HepG2 (cell line): Measurements from ENCODE around the gene SLC35A1. TPM values are rescaled to one million over a fixed set of nuclear protein-coding genes. Genes with fewer than 3 reads are reported as not detected.

Source experiments
- ATAC-seq: fragments of 200-7000 bp; cut with Tn5 transposase; 3 replicates; pipeline ENCODE4 v1.9.1; 2020; ENCODE audit warnings: mild to moderate bottlenecking, moderate library complexity
- BruUV-seq: library from RNA; stranded (reverse); fragments of 400-500 nt; replicated peaks from 2 replicates; lab custom pipeline; 2021; lab: Mats Ljungman, UMichigan
- CTCF ChIA-PET: fragments of 300-600 bp; formaldehyde crosslinking; extraction: SDS; loops from one replicate; lab custom pipeline; 2021; ENCODE audit warnings: low total read pairs, inconsistent platforms, low intra/inter-chr PET ratio; lab: Yijun Ruan, JAX
- POLR2A ChIA-PET: fragments of 350-600 bp; sonication (Branson Sonifier 250); formaldehyde crosslinking; loops from one replicate; lab custom pipeline; 2020; ENCODE audit warnings: antibody characterized with exemption, inconsistent platforms; lab: Yijun Ruan, JAX
- DNase-seq: peaks from one replicate; pipeline ENCODE4 v3.0.0-alpha.2; 2015; ENCODE audit warnings: low spot score
- FAIRE-seq: peaks from 3 replicates; lab custom pipeline; 2011; peaks lifted over from hg19 to GRCh38; lab: Jason Lieb, UNC
- H2AFZ ChIP-seq: one replicate; pipeline ENCODE4 v1.6.1; 2011; ENCODE audit warnings: low read length, inconsistent platforms
- H3K27ac ChIP-seq: fragments of 300-600 bp; 3 replicates; pipeline ENCODE4 v1.8.0; 2011; ENCODE audit warnings: mixed run types, mild to moderate bottlenecking, mixed read lengths, low read length, inconsistent platforms; ENCODE audit not compliant: insufficient read depth; ENCODE audit errors: extremely low read length
- H3K27me3 ChIP-seq, 2 experiments: fragments of 200-600 bp in 1 of 2; 2 replicates in 1 of 2; 3 replicates in 1 of 2; pipeline versions ENCODE4 v1.6.0 to v1.8.0; 2011; ENCODE audit warnings: low read length in 2 of 2, mild to moderate bottlenecking in 2 of 2, moderate library complexity in 2 of 2, inconsistent platforms in 1 of 2; ENCODE audit not compliant: insufficient read depth in 2 of 2, control insufficient read depth in 1 of 2
- H3K36me3 ChIP-seq, 2 experiments: fragments of 200-600 bp in 1 of 2; replicated peaks in 1 of 2; 2 replicates in 1 of 2; 3 replicates in 1 of 2; pipeline versions ENCODE4 v1.5.1 to v1.8.0; 2011; ENCODE audit warnings: low read length in 2 of 2, inconsistent platforms in 1 of 2; ENCODE audit not compliant: insufficient read depth in 2 of 2, control insufficient read depth in 1 of 2
- H3K4me1 ChIP-seq: 2 replicates; pipeline ENCODE4 v1.5.1; 2012; ENCODE audit warnings: low read length, inconsistent platforms; ENCODE audit not compliant: insufficient read depth
- H3K4me2 ChIP-seq: 2 replicates; pipeline ENCODE4 v1.6.0; 2011; ENCODE audit warnings: low read depth, low read length, inconsistent platforms
- H3K4me3 ChIP-seq, 3 experiments: fragments of 200-600 bp in 1 of 3; sonication (generic), shearing (Covaris generic) in 1 of 3; replicated peaks in 1 of 3; 2 replicates each; pipeline ENCODE4 v1.5.1; 2011 to 2016; ENCODE audit warnings: low read length in 3 of 3, inconsistent platforms in 2 of 3, low read depth in 2 of 3, mild to moderate bottlenecking in 2 of 3, control low read depth in 1 of 3, mixed read lengths in 1 of 3; ENCODE audit not compliant: insufficient read depth in 1 of 3
- H3K79me2 ChIP-seq: one replicate; pipeline ENCODE4 v1.6.1; 2011; ENCODE audit warnings: low read length, inconsistent platforms; ENCODE audit not compliant: insufficient read depth
- H3K9ac ChIP-seq: 2 replicates; pipeline ENCODE4 v1.6.0; 2011; ENCODE audit warnings: mild to moderate bottlenecking, low read depth, low read length, inconsistent platforms; ENCODE audit not compliant: insufficient read depth
- H3K9me3 ChIP-seq: 2 replicates; pipeline ENCODE4 v1.5.1; 2012; ENCODE audit warnings: mild to moderate bottlenecking, low read length
- H4K20me1 ChIP-seq: 2 replicates; pipeline ENCODE4 v1.6.0; 2011; ENCODE audit warnings: inconsistent platforms, mild to moderate bottlenecking, low read length, moderate library complexity; ENCODE audit not compliant: insufficient read depth
- KDM5B ChIP-seq: sonication (generic); formaldehyde crosslinking; IDR thresholded peaks from 2 replicates; pipeline ENCODE4 v1.4.0; 2020; ENCODE audit warnings: missing genetic modification reagents, mild to moderate bottlenecking, borderline replicate concordance
- MAFF ChIP-seq: IDR thresholded peaks from 2 replicates; pipeline ENCODE4 v1.6.1; 2011; ENCODE audit warnings: low read depth, low read length, improper control_type of control experiment
- MAFK ChIP-seq, 2 experiments: IDR thresholded peaks in 1 of 2; conservative IDR thresholded peaks in 1 of 2; 2 replicates each; pipeline ENCODE4 v1.6.1; 2011; ENCODE audit warnings: improper control_type of control experiment in 2 of 2, low read length in 2 of 2
- RBFOX2 ChIP-seq: fragments of 200-400 bp; formaldehyde crosslinking; IDR thresholded peaks from 2 replicates; pipeline ENCODE4 v1.6.1; 2017; ENCODE audit warnings: low read depth, mild to moderate bottlenecking, low read length
- RBM22 ChIP-seq: fragments of 200-400 bp; formaldehyde crosslinking; optimal IDR thresholded peaks from 2 replicates; pipeline ENCODE3; 2017; ENCODE audit warnings: mild to moderate bottlenecking, low read length, moderate library complexity
- TSC22D2 ChIP-seq: sonication (generic); formaldehyde crosslinking; IDR thresholded peaks from 2 replicates; pipeline ENCODE4 v1.5.1; 2020; ENCODE audit warnings: missing genetic modification reagents, mild to moderate bottlenecking, borderline replicate concordance
- ZNF879 ChIP-seq: sonication (generic); formaldehyde crosslinking; IDR thresholded peaks from 2 replicates; pipeline ENCODE4 v1.8.1; 2023; ENCODE audit warnings: missing genetic modification reagents
- WGBS: methylation state at CpG from one replicate; pipeline ENCODE4 v1.1.6; 2017; ENCODE audit warnings: low lambda C conversion rate; 5-methylcytosine and 5-hydroxymethylcytosine counted together
- in situ Hi-C: cut with HindIII; loops from 2 replicates; pipeline ENCODE4 v1.10.0; 2017; ENCODE audit warnings: low pct_unique_long_range_greater_than_20kb; ENCODE audit not compliant: extremely low pct_ligation_motif_present
- intact Hi-C: fragments of 100-400 bp; cut with micrococcal nuclease; formaldehyde crosslinking; loops from one replicate; pipeline ENCODE4 v1.10.0; 2022; ENCODE audit not compliant: unreplicated experiment
- polyA plus RNA-seq, 8 experiments: library from polyadenylated mRNA; depleted of rRNA in 3 of 8; stranded (reverse) in 7 of 8; unstranded in 1 of 8; fragments of >200 nt; fragmentation: Illumina TruSeq in 4 of 8; extraction: Trizol in 4 of 8; gene quantifications; 2 replicates each; pipeline versions ENCODE4 v1.2.1 to v1.2.3, GENCODE V29; 2011 to 2016; ENCODE audit warnings: low read depth in 4 of 8, missing spikeins in 1 of 8, mixed read lengths in 1 of 8; ENCODE audit not compliant: insufficient read depth in 1 of 8
- total RNA-seq, 5 experiments: library from RNA; depleted of rRNA; stranded (reverse); fragments of >200 nt; fragmentation: Illumina TruSeq; extraction: Trizol; gene quantifications; 2 replicates each; pipeline ENCODE4 v1.2.3, GENCODE V29; 2016; ENCODE audit warnings: low read depth in 1 of 5
- TF ChIP-seq, protein P1 (sequence below): sonication (generic); formaldehyde crosslinking; IDR thresholded peaks from 2 replicates; pipeline ENCODE4 v1.5.1; 2020; ENCODE audit warnings: missing genetic modification reagents, mild to moderate bottlenecking, borderline replicate concordance
- TF ChIP-seq, protein P2 (sequence below): sonication (generic); formaldehyde crosslinking; IDR thresholded peaks from 2 replicates; pipeline ENCODE4 v1.4.0; 2020; ENCODE audit warnings: missing genetic modification reagents
- TF ChIP-seq, protein P3 (sequence below): sonication (generic); formaldehyde crosslinking; IDR thresholded peaks from 2 replicates; pipeline ENCODE4 v1.4.0; 2020; ENCODE audit warnings: mild to moderate bottlenecking, missing genetic modification reagents

The SLC35A1 gene
- total and polyA plus RNA-seq, 2 of the 13 experiments (the other 11 are each of a cell fraction or from before 2014, with no cell fraction given): 24.8 to 25.1 TPM

DNA sequence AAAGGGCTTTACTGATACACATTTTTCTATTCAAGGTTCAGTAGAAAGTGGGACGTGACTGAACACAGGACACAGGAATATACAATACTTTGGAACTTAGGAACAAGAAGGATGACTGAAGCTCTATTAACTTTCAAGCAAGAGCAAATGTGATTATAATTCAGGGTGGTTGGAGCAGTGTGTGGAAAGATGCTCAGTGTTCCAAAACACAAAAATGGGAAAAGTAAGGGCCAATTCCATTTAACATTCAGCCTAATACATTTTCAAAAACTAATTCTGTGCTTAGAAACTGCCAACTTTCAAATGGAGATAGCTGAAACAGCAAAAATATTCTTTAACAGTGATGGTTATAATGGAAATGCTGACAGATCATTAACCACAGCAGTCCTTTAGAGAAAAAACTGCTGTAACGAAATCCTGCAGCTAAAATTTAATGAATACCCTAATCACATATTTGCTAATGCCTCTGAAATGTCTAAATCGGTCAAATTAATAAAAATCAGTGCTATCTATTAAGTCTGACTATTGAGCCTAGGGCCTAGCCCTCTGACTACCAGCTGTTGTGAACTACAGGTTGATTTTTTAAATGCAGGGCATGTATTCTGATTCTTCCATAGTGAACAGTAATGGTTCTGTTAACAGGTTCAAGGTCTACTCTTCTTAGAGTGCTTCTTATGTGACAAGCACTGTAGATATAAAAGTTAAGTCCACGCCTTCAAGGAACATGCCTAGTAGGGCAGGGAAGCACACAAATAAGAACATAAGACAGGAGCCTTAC is 71.1 kb downstream of the SLC35A1 start:
- Histone ChIP-seq H3K79me2 (peaks cover 4% of the 10 kb centered on the region), H3K4me2 (no peak overlapping the region), H3K4me3 (no peak overlapping the region), H3K27me3 (no peaks in the 10 kb centered on the region), H2AFZ (no peak overlapping the region), H3K9ac (no peak overlapping the region), H3K36me3 (peaks cover 7 to 76% of the 10 kb centered on the region in 2 experiments), H3K27ac (no peak overlapping the region), H3K4me1 (no peaks in the 10 kb centered on the region), H4K20me1 (no peaks in the 10 kb centered on the region), H3K9me3 (no peaks in the 10 kb centered on the region)
- CTCF ChIA-PET: no interaction called here
- no peak for FAIRE-seq
- peak; percentile 57; the same call in 1 of the 2 replicates for TF ChIP-seq MAFF
- no peak for TF ChIP-seq RBFOX2
- peak; percentile 34 to 67; a peak in 3 of 4 replicates for TF ChIP-seq MAFK (conservative IDR thresholded peaks at IDR 0.05 in 1 of 2, IDR thresholded peaks at IDR 0.05 in 1 of 2; ENCODE audit: low read length in 2 of 2)
- 95% methylated on average over 4 of the region's 4 CpGs for WGBS
- in situ Hi-C loops (no loop called here), intact Hi-C loops (no loop called here)
- no peak for ATAC-seq
- BruUV-seq: no TSS peak
- DNase-seq: no peak
- POLR2A ChIA-PET: no interaction called here

DNA sequence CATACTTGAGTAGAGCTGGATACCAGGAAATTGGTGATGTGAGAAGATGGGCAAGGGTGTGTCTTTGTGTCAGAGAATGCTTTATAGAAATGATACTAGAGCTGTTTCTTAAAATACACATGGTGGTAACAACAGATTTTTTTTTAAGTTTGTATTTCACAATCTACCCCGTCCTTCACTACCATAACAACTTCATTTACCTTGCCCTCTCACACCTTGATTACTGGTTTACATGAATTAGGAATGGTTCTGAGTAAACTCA is 71.6 kb downstream of the SLC35A1 start:
- ChIA-PET CTCF (no interaction called here), POLR2A (no interaction called here)
- in situ Hi-C loops: no loop called here
- peaks cover 7 to 73% of the 10 kb centered on the region in 2 experiments for H3K36me3 ChIP-seq
- H4K20me1 ChIP-seq: no peaks in the 10 kb centered on the region
- H3K4me3 ChIP-seq: no peak overlapping the region
- DNase-seq (no peak), FAIRE-seq (no peak), ATAC-seq (no peak)
- H3K4me2 ChIP-seq: no peak overlapping the region
- no peak overlapping the region for H3K9ac ChIP-seq
- no peaks in the 10 kb centered on the region for H3K4me1 ChIP-seq
- H3K79me2 ChIP-seq: no peaks in the 10 kb centered on the region
- no peak overlapping the region for H3K27ac ChIP-seq
- BruUV-seq: TSS peak; percentile 15
- no peaks in the 10 kb centered on the region for H3K27me3 ChIP-seq
- intact Hi-C loops: no loop called here
- H3K9me3 ChIP-seq: no peaks in the 10 kb centered on the region
- 97% methylated on average over 1 of the region's 1 CpG for WGBS
- H2AFZ ChIP-seq: no peak overlapping the region
- TF ChIP-seq, protein P1, sequence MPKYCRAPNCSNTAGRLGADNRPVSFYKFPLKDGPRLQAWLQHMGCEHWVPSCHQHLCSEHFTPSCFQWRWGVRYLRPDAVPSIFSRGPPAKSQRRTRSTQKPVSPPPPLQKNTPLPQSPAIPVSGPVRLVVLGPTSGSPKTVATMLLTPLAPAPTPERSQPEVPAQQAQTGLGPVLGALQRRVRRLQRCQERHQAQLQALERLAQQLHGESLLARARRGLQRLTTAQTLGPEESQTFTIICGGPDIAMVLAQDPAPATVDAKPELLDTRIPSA: no peak
- TF ChIP-seq, protein P2, sequence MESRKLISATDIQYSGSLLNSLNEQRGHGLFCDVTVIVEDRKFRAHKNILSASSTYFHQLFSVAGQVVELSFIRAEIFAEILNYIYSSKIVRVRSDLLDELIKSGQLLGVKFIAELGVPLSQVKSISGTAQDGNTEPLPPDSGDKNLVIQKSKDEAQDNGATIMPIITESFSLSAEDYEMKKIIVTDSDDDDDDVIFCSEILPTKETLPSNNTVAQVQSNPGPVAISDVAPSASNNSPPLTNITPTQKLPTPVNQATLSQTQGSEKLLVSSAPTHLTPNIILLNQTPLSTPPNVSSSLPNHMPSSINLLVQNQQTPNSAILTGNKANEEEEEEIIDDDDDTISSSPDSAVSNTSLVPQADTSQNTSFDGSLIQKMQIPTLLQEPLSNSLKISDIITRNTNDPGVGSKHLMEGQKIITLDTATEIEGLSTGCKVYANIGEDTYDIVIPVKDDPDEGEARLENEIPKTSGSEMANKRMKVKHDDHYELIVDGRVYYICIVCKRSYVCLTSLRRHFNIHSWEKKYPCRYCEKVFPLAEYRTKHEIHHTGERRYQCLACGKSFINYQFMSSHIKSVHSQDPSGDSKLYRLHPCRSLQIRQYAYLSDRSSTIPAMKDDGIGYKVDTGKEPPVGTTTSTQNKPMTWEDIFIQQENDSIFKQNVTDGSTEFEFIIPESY: no peak
- TF ChIP-seq KDM5B: no peak
- TF ChIP-seq, protein P3, sequence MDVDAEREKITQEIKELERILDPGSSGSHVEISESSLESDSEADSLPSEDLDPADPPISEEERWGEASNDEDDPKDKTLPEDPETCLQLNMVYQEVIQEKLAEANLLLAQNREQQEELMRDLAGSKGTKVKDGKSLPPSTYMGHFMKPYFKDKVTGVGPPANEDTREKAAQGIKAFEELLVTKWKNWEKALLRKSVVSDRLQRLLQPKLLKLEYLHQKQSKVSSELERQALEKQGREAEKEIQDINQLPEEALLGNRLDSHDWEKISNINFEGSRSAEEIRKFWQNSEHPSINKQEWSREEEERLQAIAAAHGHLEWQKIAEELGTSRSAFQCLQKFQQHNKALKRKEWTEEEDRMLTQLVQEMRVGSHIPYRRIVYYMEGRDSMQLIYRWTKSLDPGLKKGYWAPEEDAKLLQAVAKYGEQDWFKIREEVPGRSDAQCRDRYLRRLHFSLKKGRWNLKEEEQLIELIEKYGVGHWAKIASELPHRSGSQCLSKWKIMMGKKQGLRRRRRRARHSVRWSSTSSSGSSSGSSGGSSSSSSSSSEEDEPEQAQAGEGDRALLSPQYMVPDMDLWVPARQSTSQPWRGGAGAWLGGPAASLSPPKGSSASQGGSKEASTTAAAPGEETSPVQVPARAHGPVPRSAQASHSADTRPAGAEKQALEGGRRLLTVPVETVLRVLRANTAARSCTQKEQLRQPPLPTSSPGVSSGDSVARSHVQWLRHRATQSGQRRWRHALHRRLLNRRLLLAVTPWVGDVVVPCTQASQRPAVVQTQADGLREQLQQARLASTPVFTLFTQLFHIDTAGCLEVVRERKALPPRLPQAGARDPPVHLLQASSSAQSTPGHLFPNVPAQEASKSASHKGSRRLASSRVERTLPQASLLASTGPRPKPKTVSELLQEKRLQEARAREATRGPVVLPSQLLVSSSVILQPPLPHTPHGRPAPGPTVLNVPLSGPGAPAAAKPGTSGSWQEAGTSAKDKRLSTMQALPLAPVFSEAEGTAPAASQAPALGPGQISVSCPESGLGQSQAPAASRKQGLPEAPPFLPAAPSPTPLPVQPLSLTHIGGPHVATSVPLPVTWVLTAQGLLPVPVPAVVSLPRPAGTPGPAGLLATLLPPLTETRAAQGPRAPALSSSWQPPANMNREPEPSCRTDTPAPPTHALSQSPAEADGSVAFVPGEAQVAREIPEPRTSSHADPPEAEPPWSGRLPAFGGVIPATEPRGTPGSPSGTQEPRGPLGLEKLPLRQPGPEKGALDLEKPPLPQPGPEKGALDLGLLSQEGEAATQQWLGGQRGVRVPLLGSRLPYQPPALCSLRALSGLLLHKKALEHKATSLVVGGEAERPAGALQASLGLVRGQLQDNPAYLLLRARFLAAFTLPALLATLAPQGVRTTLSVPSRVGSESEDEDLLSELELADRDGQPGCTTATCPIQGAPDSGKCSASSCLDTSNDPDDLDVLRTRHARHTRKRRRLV (CRISPR knock-in tag): no peak
- no peak for TF ChIP-seq RBM22
- no peak for TF ChIP-seq ZNF879 (CRISPR knock-in tag)
- no peak for TF ChIP-seq TSC22D2 (CRISPR knock-in tag)
